ENCODE results near the gene SLC38A10. TPM values are rescaled to one million over a fixed set of nuclear protein-coding genes. Genes with fewer than 3 reads are reported as not detected.

SLC38A10 gene
- total RNA-seq, 3 donors from 2014 or later = 45.7 to 58.6 (median 53.9) TPM

DNA sequence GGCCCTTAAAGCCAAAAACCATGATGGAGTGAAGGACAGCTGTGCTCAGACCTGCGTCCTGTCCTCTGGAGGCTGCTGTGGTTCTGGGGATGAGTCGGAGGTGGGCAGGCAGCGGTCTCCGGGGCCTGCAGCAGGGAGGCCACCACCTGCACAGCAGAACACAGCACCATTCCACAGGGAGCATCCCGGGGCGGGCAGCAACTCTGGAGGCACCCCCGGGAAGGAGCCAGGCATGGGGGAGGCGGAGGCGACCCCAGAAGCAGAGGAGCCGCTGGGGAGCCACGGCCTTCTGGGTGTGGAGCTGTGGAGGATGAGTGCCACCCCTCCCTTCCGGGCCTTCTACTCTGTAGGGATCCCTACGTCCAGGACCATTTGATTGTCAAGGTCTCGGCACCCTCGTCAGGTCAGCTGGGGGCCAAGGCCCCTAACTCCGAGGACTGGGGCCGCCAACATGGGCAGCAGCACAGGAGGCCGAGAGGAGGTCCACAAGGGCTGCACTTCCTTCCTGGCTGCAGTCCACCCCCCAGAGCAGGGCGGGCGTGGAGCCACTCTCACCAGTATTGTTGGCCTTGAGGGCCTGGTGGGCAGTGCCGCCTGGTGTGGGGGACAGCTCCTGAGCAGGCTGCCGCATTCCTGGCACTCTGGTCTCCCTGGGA is 96.2 kb downstream of the SLC38A10 start:
- no peaks in the 10 kb centered on the region for H3K9me3 Mint-ChIP-seq
- H3K4me3 Mint-ChIP-seq = no peak overlapping the region
- H3K27me3 Mint-ChIP-seq (ENCODE audit: low read depth) = no peaks in the 10 kb centered on the region
- no peak for ATAC-seq
- DNase-seq = no peak
- no peaks in the 10 kb centered on the region for H3K4me1 Mint-ChIP-seq (ENCODE audit: low read depth)
- peaks cover 2% of the 10 kb centered on the region for H3K36me3 Mint-ChIP-seq (ENCODE audit: insufficient read depth)

DNA sequence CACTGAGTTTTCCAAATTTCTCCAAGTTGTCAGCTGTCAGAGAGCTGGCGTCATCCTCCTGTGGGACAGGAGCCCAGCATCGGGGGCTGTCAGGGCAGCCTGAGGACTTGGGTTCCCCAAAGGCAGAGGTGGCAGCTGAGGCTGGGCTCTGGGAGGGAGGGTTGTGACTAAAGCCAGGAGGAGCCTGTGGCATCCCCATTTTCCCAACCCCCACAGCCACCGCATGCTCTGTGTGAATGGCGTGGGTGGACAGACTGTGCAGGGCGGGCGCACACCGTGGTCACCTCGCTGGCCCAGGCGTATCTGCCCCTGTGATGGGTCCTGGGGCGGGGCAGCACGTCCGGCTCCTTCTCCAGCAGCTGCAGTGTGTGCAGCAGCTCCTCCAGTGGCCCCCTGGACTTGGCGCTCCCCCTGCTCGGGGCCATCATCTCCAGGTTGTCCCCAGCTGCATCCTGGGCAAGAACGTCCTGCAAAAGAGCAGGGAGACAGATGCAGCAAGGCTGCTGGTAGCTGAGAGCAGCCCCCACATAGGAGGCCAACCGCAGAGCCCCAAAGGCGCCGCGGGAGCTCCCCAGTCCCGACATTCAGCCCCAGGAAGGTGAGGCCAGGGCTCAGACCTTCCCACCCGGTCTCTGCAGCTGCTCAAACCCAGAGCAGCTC is 97.1 kb downstream of the SLC38A10 start:
- Mint-ChIP-seq H3K4me3 (no peak overlapping the region), H3K27me3 (ENCODE audit: low read depth) (no peaks in the 10 kb centered on the region), H3K4me1 (ENCODE audit: low read depth) (no peaks in the 10 kb centered on the region), H3K36me3 (ENCODE audit: insufficient read depth) (peaks cover 2% of the 10 kb centered on the region), H3K9me3 (no peaks in the 10 kb centered on the region)
- no peak for DNase-seq
- ATAC-seq = no peak

DNA sequence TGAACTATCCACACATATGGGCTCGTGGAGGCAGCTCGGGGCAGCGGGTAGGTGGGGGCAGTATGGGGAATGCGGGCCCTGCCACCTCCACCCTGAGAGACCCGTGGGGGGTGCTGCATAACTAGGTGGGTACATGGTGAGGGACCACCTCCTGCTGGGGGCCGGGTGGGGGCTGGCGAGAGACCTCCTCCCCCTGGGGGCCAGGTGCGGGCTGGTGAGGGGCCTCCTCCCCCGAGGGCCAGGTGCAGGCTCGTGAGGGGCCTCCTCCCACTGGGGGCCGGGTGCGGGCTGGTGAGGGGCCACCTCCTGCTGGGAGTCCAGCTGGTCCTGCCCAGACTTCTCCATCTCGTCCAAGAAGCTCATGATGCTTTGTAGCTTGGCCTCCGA is 97.7 kb downstream of the SLC38A10 start:
- Mint-ChIP-seq H3K9me3 (no peaks in the 10 kb centered on the region), H3K4me3 (no peak overlapping the region), H3K36me3 (ENCODE audit: insufficient read depth) (peaks cover 2% of the 10 kb centered on the region), H3K4me1 (ENCODE audit: low read depth) (no peaks in the 10 kb centered on the region), H3K27me3 (ENCODE audit: low read depth) (no peaks in the 10 kb centered on the region)
- ATAC-seq (no peak), DNase-seq (no peak)

DNA sequence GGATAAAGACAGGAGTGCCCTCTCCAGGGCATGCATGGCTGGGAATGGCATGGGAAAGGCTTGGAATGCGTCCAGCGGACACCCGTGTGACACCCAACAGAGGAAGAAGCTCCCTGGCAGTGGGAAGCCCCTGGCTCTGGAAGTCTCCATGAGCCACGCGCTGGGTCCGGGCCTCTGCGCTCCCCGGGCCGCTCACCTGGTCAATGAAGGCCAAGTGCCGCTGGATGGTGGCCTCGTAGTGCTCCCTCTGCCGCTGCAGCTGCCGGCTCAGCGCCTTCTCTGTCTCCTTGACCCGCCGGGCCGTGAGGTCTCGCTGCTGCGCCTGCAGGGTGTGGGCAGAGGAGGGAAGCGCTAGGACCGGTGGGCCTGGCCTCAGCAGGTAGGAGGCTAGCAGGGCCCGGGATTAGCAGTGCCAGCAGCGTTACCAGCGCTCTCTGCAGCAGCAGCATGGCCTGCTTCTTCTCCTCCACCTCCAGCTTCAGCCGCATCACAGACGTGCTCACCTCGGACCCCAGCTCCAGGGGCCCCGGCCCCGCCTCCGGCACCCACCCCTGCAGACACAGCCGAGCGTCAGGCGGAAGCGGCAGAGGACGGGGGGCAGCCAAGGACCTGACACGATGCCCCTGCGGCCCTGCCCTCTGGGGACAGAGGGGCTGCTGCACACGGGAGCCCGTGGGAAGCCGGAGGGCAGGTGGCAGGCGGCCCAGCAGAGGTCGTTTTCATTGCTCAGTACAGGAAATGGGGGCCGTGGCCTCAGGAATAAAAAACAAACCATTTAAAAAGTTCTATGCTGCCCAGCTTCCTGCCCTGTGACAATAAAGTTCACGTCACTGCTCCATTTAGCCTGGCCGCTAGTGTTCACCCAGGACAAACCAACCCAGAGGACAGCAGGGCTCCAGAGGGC is 98.3 kb downstream of the SLC38A10 start:
- DNase-seq = no peak
- Mint-ChIP-seq H3K27me3 (ENCODE audit: low read depth) (no peaks in the 10 kb centered on the region), H3K4me3 (no peak overlapping the region), H3K4me1 (ENCODE audit: low read depth) (no peaks in the 10 kb centered on the region), H3K36me3 (ENCODE audit: insufficient read depth) (peaks cover 2% of the 10 kb centered on the region), H3K9me3 (no peaks in the 10 kb centered on the region)
- no peak for ATAC-seq

DNA sequence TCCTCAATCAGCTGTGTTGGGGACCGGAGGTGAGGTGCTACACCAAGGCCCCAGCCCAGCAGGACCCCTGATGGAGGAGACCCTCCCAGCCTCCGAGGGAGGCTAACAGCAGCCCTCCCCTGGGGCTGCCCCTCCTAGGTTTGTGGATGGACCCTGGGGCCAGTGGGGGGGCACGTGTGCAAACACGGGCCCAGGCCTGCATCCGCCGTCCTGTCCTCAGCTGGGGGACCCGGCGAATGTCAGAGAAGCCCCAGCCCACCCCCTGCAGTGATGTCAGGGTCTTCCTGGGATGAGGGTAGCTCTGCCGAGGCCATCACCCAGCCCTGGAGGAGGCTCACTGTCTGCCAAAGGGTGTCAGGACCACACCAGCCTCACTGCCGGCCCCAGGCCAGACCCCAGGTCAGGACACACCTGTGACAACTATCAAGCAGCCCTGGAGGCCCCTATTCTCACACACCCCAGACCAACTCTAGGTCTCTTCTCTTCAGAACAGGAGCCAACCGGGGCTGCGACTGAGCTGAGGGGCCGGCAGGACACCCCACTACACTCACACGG is 99.1 kb downstream of the SLC38A10 start:
- DNase-seq (no peak), ATAC-seq (no peak)
- no peaks in the 10 kb centered on the region for H3K4me1 Mint-ChIP-seq (ENCODE audit: low read depth)
- H3K4me3 Mint-ChIP-seq = no peak overlapping the region
- peaks cover 2% of the 10 kb centered on the region for H3K36me3 Mint-ChIP-seq (ENCODE audit: insufficient read depth)
- no peaks in the 10 kb centered on the region for H3K27me3 Mint-ChIP-seq (ENCODE audit: low read depth)
- H3K9me3 Mint-ChIP-seq = no peaks in the 10 kb centered on the region

Other genes with a start within 250 kb of the SLC38A10 start
- gene PVALEF, start 129.8 kb downstream of the SLC38A10 start, total RNA-seq = not detected
- gene AATK, start 129.1 kb downstream of the SLC38A10 start, total RNA-seq = 1 to 10 TPM in 1 of 3 donors, under 1 TPM in 2; 0.46 to 3.8 (median 0.87) TPM
- gene CEP131, start 72.3 kb downstream of the SLC38A10 start, total RNA-seq = 10 to 100 TPM; 12.3 to 12.8 (median 12.7) TPM
- 10 to 100 TPM; 42.7 to 52.2 (median 47.4) TPM for gene TEPSIN, start 56.3 kb downstream of the SLC38A10 start, total RNA-seq
- 100 to 1,000 TPM; 123 to 144 (median 143) TPM for gene NDUFAF8, start 56.0 kb downstream of the SLC38A10 start, total RNA-seq
- gene BAHCC1, start 100.2 kb upstream of the SLC38A10 start, total RNA-seq = under 1 TPM; 0.08 to 0.19 (median 0.08) TPM
- gene ACTG1, start 217.5 kb upstream of the SLC38A10 start, total RNA-seq = 1,000 to 10,000 TPM; 3,953 to 4,676 (median 4,016) TPM
- under 1 TPM in 2 of 3 donors, not detected in 1; 0.33 to 0.58 TPM for gene FSCN2, start 233.1 kb upstream of the SLC38A10 start, total RNA-seq

All from activated T-cell treated with anti-CD3 and anti-CD28 coated beads, Interleukin-2, amount 50 U/mL, for 4 hours (primary cell).